ENCODE results near the gene PFKFB3. TPM values are rescaled to one million over a fixed set of nuclear protein-coding genes. Genes with fewer than 3 reads are reported as not detected.

PFKFB3 gene
- total and polyA plus RNA-seq, 2 of the 13 experiments (the other 11 are each of a cell fraction or from before 2014, with no cell fraction given), result 1.2 to 13.3 TPM

DNA sequence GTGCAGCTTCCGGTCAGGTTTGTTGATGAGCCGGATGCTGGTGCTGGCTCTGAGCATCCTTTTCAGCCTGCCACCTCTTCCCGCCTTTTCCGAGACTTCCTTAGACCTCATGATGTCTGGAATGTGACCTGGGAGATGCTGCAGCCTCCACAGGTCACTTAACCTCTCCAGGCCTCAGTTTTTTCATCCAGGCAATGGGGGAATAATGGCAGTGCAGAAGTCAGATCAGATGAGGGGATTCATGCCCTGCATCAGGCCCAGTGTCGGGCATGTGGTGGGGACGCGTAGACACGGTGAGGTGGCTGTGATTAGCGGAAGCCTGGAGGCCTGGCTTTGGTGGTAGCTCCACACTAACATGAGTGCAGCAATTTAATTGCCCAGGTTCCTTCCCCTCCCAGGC lies 24.6 kb downstream of the PFKFB3 start:
- H2AFZ ChIP-seq (ENCODE audit: low read length), result no peak overlapping the region
- WGBS (ENCODE audit: low lambda C conversion rate), result 95% methylated on average over 9 of the region's 9 CpGs
- no peak overlapping the region for H3K9ac ChIP-seq (ENCODE audit: insufficient read depth, low read depth, low read length)
- in situ Hi-C loops (cut with HindIII; ENCODE audit: extremely low pct_ligation_motif_present, low pct_unique_long_range_greater_than_20kb) (no loop called here), intact Hi-C loops (cut with micrococcal nuclease; ENCODE audit: unreplicated experiment) (no loop called here)
- no peaks in the 10 kb centered on the region for H3K27me3 ChIP-seq (ENCODE audit: control insufficient read depth in 1 of 2, insufficient read depth in 2 of 2, low read length in 2 of 2)
- H3K36me3 ChIP-seq (replicated peaks in 1 of 2; ENCODE audit: control insufficient read depth in 1 of 2, insufficient read depth in 2 of 2, low read length in 2 of 2), result peaks cover 31 to 64% of the 10 kb centered on the region in 2 experiments; a peak in 4 of 5 replicates
- no peaks in the 10 kb centered on the region for H3K4me1 ChIP-seq (ENCODE audit: insufficient read depth, low read length)
- ATAC-seq (no peak), DNase-seq (ENCODE audit: low spot score) (no peak), FAIRE-seq (no peak)
- no peaks in the 10 kb centered on the region for H3K79me2 ChIP-seq (ENCODE audit: insufficient read depth, low read length)
- TF ChIP-seq STAG1 (CRISPR knock-in tag; IDR thresholded peaks at IDR 0.05) (no peak), ZNF629 (CRISPR knock-in tag; conservative IDR thresholded peaks at IDR 0.05) (peak; percentile 79)
- TF ChIP-seq, protein P1, sequence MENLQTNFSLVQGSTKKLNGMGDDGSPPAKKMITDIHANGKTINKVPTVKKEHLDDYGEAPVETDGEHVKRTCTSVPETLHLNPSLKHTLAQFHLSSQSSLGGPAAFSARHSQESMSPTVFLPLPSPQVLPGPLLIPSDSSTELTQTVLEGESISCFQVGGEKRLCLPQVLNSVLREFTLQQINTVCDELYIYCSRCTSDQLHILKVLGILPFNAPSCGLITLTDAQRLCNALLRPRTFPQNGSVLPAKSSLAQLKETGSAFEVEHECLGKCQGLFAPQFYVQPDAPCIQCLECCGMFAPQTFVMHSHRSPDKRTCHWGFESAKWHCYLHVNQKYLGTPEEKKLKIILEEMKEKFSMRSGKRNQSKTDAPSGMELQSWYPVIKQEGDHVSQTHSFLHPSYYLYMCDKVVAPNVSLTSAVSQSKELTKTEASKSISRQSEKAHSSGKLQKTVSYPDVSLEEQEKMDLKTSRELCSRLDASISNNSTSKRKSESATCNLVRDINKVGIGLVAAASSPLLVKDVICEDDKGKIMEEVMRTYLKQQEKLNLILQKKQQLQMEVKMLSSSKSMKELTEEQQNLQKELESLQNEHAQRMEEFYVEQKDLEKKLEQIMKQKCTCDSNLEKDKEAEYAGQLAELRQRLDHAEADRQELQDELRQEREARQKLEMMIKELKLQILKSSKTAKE (CRISPR knock-in tag; IDR thresholded peaks at IDR 0.05; ENCODE audit: borderline replicate concordance), result no peak
- no TSS peak for BruUV-seq (replicated peaks)
- no peak overlapping the region for H3K4me2 ChIP-seq (ENCODE audit: low read depth, low read length)
- ChIA-PET CTCF (ENCODE audit: low intra/inter-chr PET ratio, low total read pairs) (no interaction called here), POLR2A (no interaction called here)
- no peak overlapping the region for H3K4me3 ChIP-seq (replicated peaks in 1 of 3; ENCODE audit: insufficient read depth in 1 of 3, low read depth in 2 of 3, low read length in 3 of 3)
- no peak overlapping the region for H3K27ac ChIP-seq (ENCODE audit: extremely low read length, insufficient read depth, low read length)
- no peaks in the 10 kb centered on the region for H4K20me1 ChIP-seq (ENCODE audit: insufficient read depth, low read length)
- H3K9me3 ChIP-seq (ENCODE audit: low read length), result no peaks in the 10 kb centered on the region

DNA sequence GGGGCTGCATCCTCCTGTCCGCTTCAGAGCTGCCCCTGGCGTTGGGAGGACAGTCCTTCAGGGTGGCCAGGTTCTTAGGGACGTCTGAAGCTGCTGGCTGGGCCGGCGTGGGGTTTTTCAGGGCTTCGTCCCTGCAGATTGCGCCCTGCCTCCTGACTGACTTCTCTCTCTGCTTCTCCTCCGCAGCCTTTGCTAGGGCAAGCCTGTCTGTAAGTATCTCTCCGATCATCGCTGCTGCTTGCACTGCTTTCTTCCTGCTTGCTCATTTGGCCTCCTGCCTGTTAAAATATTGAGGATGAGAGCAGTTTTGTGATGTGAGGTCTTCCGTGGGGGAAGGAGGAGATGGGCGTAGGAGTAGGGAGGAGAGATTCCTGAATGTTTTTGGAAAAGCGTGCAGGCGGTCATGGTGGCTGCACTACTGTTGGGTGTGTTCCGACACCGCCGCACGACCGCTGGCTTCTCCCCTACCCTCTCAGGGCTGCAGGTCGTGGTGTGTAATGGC lies 25.3 kb downstream of the PFKFB3 start:
- POLR2A ChIA-PET, result no interaction called here
- peaks cover 26 to 65% of the 10 kb centered on the region in 2 experiments; a peak in 4 of 5 replicates for H3K36me3 ChIP-seq (replicated peaks in 1 of 2; ENCODE audit: control insufficient read depth in 1 of 2, insufficient read depth in 2 of 2, low read length in 2 of 2)
- no TSS peak for BruUV-seq (replicated peaks)

More for the DNA sequence above, 25.3 kb downstream of the PFKFB3 start:
- Histone ChIP-seq H3K9ac (ENCODE audit: insufficient read depth, low read depth, low read length) (no peak overlapping the region), H3K4me3 (replicated peaks in 1 of 3; ENCODE audit: insufficient read depth in 1 of 3, low read depth in 2 of 3, low read length in 3 of 3) (no peak overlapping the region), H3K27me3 (ENCODE audit: control insufficient read depth in 1 of 2, insufficient read depth in 2 of 2, low read length in 2 of 2) (no peaks in the 10 kb centered on the region), H2AFZ (ENCODE audit: low read length) (no peak overlapping the region), H3K4me2 (ENCODE audit: low read depth, low read length) (no peak overlapping the region), H3K79me2 (ENCODE audit: insufficient read depth, low read length) (no peaks in the 10 kb centered on the region), H3K4me1 (ENCODE audit: insufficient read depth, low read length) (no peaks in the 10 kb centered on the region), H4K20me1 (ENCODE audit: insufficient read depth, low read length) (no peaks in the 10 kb centered on the region), H3K9me3 (ENCODE audit: low read length) (no peaks in the 10 kb centered on the region), H3K27ac (ENCODE audit: extremely low read length, insufficient read depth, low read length) (no peak overlapping the region)
- FAIRE-seq (no peak), ATAC-seq (no peak), DNase-seq (ENCODE audit: low spot score) (no peak)
- intact Hi-C loops (cut with micrococcal nuclease; ENCODE audit: unreplicated experiment), result no loop called here
- in situ Hi-C loops (cut with HindIII; ENCODE audit: extremely low pct_ligation_motif_present, low pct_unique_long_range_greater_than_20kb), result no loop called here
- 95% methylated on average over 17 of the region's 20 CpGs for WGBS (ENCODE audit: low lambda C conversion rate)
- TF ChIP-seq SMC3 (IDR thresholded peaks at IDR 0.05; ENCODE audit: low read length) (no peak), ZSCAN21 (CRISPR knock-in tag; IDR thresholded peaks at IDR 0.05; ENCODE audit: borderline replicate concordance) (no peak), PRMT3 (CRISPR knock-in tag; IDR thresholded peaks at IDR 0.05; ENCODE audit: borderline replicate concordance, low read depth) (no peak), ZNF749 (CRISPR knock-in tag; IDR thresholded peaks at IDR 0.05; ENCODE audit: borderline replicate concordance) (no peak), MZF1 (CRISPR knock-in tag; IDR thresholded peaks at IDR 0.05; ENCODE audit: borderline replicate concordance) (no peak), TCF12 (IDR thresholded peaks at IDR 0.05) (no peak), TCF12 (CRISPR knock-in tag; IDR thresholded peaks at IDR 0.05) (no peak), CHD2 (IDR thresholded peaks at IDR 0.05; ENCODE audit: low read depth, low read length) (no peak), NCOR1 (IDR thresholded peaks at IDR 0.05; ENCODE audit: borderline replicate concordance, low read length) (no peak), ZEB1 (IDR thresholded peaks at IDR 0.05; ENCODE audit: insufficient replicate concordance, low read depth) (no peak), ZNF382 (CRISPR knock-in tag; IDR thresholded peaks at IDR 0.05; ENCODE audit: borderline replicate concordance) (no peak), ZNF367 (CRISPR knock-in tag; IDR thresholded peaks at IDR 0.05; ENCODE audit: borderline replicate concordance) (no peak)
- TF ChIP-seq, protein P2, sequence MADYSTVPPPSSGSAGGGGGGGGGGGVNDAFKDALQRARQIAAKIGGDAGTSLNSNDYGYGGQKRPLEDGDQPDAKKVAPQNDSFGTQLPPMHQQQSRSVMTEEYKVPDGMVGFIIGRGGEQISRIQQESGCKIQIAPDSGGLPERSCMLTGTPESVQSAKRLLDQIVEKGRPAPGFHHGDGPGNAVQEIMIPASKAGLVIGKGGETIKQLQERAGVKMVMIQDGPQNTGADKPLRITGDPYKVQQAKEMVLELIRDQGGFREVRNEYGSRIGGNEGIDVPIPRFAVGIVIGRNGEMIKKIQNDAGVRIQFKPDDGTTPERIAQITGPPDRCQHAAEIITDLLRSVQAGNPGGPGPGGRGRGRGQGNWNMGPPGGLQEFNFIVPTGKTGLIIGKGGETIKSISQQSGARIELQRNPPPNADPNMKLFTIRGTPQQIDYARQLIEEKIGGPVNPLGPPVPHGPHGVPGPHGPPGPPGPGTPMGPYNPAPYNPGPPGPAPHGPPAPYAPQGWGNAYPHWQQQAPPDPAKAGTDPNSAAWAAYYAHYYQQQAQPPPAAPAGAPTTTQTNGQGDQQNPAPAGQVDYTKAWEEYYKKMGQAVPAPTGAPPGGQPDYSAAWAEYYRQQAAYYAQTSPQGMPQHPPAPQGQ (CRISPR knock-in tag; IDR thresholded peaks at IDR 0.05; ENCODE audit: borderline replicate concordance), result no peak
- CTCF ChIA-PET (ENCODE audit: low intra/inter-chr PET ratio, low total read pairs), result no interaction called here
